ENCODE results near the gene TLK2.
"Not testable (repeated sequence)": the region's sequence is repeated elsewhere in the genome, so short reads cannot be mapped to it uniquely, and the experiment has no call there.

TLK2 gene

GRCh38 chr17:62581764-62582163 lies 103.1 kb downstream of the TLK2 start:
- H3K4me3 ChIP-seq (ENCODE audit: low read length), result no peak overlapping the region
- H2AFZ ChIP-seq (ENCODE audit: low read depth, low read length), result no peak overlapping the region
- no peaks in the 10 kb centered on the region for H3K27me3 ChIP-seq (ENCODE audit: insufficient read depth, low read length)
- H3K36me3 ChIP-seq (ENCODE audit: insufficient read depth, low read length), result peaks cover 48% of the 10 kb centered on the region
- H3K4me1 ChIP-seq (ENCODE audit: insufficient read depth, low read length), result no peaks in the 10 kb centered on the region
- H3K9me3 ChIP-seq (ENCODE audit: low read length), result no peaks in the 10 kb centered on the region

- H3K36me3 ChIP-seq (ENCODE audit: insufficient read depth, low read length), result peaks cover 51% of the 10 kb centered on the region
Observed at GRCh38 chr17:62587554-62587953, 108.9 kb downstream of the TLK2 start.

GRCh38 chr17:62588109-62588508 lies 109.5 kb downstream of the TLK2 start:
- Histone ChIP-seq H3K4me1 (ENCODE audit: insufficient read depth, low read length) (no peaks in the 10 kb centered on the region), H3K4me3 (ENCODE audit: low read length) (no peak overlapping the region), H2AFZ (ENCODE audit: low read depth, low read length) (no peak overlapping the region), H3K36me3 (ENCODE audit: insufficient read depth, low read length) (peaks cover 55% of the 10 kb centered on the region), H3K27me3 (ENCODE audit: insufficient read depth, low read length) (no peaks in the 10 kb centered on the region), H3K9me3 (ENCODE audit: low read length) (peaks cover 2% of the 10 kb centered on the region)

More at GRCh38 chr17:62587554-62587953, 108.9 kb downstream of the TLK2 start:
- peaks cover 2% of the 10 kb centered on the region for H3K9me3 ChIP-seq (ENCODE audit: low read length)
- H3K27me3 ChIP-seq (ENCODE audit: insufficient read depth, low read length), result no peaks in the 10 kb centered on the region
- H3K4me3 ChIP-seq (ENCODE audit: low read length), result no peak overlapping the region
- H3K4me1 ChIP-seq (ENCODE audit: insufficient read depth, low read length), result no peaks in the 10 kb centered on the region
- no peak overlapping the region for H2AFZ ChIP-seq (ENCODE audit: low read depth, low read length)

- H3K27me3 ChIP-seq (ENCODE audit: insufficient read depth, low read length), result no peaks in the 10 kb centered on the region
- peaks cover 24% of the 10 kb centered on the region for H3K9me3 ChIP-seq (ENCODE audit: low read length)
- H2AFZ ChIP-seq (ENCODE audit: low read depth, low read length), result no peak overlapping the region
- no peaks in the 10 kb centered on the region for H3K4me1 ChIP-seq (ENCODE audit: insufficient read depth, low read length)
- H3K36me3 ChIP-seq (ENCODE audit: insufficient read depth, low read length), result peaks cover 53% of the 10 kb centered on the region
- H3K4me3 ChIP-seq (ENCODE audit: low read length), result no peak overlapping the region
Observed at GRCh38 chr17:62591333-62591732, 112.7 kb downstream of the TLK2 start.

- H2AFZ ChIP-seq (ENCODE audit: low read depth, low read length); H3K4me3 ChIP-seq (ENCODE audit: low read length); H3K27me3 ChIP-seq (ENCODE audit: insufficient read depth, low read length); H3K4me1 ChIP-seq (ENCODE audit: insufficient read depth, low read length): not testable (repeated sequence)
- Histone ChIP-seq H3K36me3 (ENCODE audit: insufficient read depth, low read length) (peaks cover 56% of the 10 kb centered on the region), H3K9me3 (ENCODE audit: low read length) (peaks cover 29% of the 10 kb centered on the region)
Observed at GRCh38 chr17:62591822-62592221, 113.2 kb downstream of the TLK2 start.

- Histone ChIP-seq H3K27me3 (ENCODE audit: insufficient read depth, low read length) (no peaks in the 10 kb centered on the region), H3K36me3 (ENCODE audit: insufficient read depth, low read length) (peaks cover 56% of the 10 kb centered on the region), H2AFZ (ENCODE audit: low read depth, low read length) (no peak overlapping the region), H3K9me3 (ENCODE audit: low read length) (peaks cover 34% of the 10 kb centered on the region), H3K4me3 (ENCODE audit: low read length) (no peak overlapping the region), H3K4me1 (ENCODE audit: insufficient read depth, low read length) (no peaks in the 10 kb centered on the region)
Observed at GRCh38 chr17:62592341-62593099, 113.9 kb downstream of the TLK2 start.

- no peak overlapping the region for H2AFZ ChIP-seq (ENCODE audit: low read depth, low read length)
- peaks cover 61% of the 10 kb centered on the region for H3K36me3 ChIP-seq (ENCODE audit: insufficient read depth, low read length)
Observed at GRCh38 chr17:62595484-62595883, 116.9 kb downstream of the TLK2 start.

GRCh38 chr17:62596662-62597061 lies 118.0 kb downstream of the TLK2 start:
- H3K4me1 ChIP-seq (ENCODE audit: insufficient read depth, low read length), result no peaks in the 10 kb centered on the region
- no peak overlapping the region for H2AFZ ChIP-seq (ENCODE audit: low read depth, low read length)
- H3K27me3 ChIP-seq (ENCODE audit: insufficient read depth, low read length), result no peaks in the 10 kb centered on the region
- peaks cover 68% of the 10 kb centered on the region for H3K36me3 ChIP-seq (ENCODE audit: insufficient read depth, low read length)
- no peak overlapping the region for H3K4me3 ChIP-seq (ENCODE audit: low read length)
- peaks cover 34% of the 10 kb centered on the region for H3K9me3 ChIP-seq (ENCODE audit: low read length)

More at GRCh38 chr17:62595484-62595883, 116.9 kb downstream of the TLK2 start:
- peaks cover 34% of the 10 kb centered on the region for H3K9me3 ChIP-seq (ENCODE audit: low read length)
- H3K27me3 ChIP-seq (ENCODE audit: insufficient read depth, low read length), result no peaks in the 10 kb centered on the region
- H3K4me3 ChIP-seq (ENCODE audit: low read length), result no peak overlapping the region
- H3K4me1 ChIP-seq (ENCODE audit: insufficient read depth, low read length), result no peaks in the 10 kb centered on the region

- Histone ChIP-seq H3K36me3 (ENCODE audit: insufficient read depth, low read length) (peaks cover 71% of the 10 kb centered on the region), H3K27me3 (ENCODE audit: insufficient read depth, low read length) (no peaks in the 10 kb centered on the region), H3K4me3 (ENCODE audit: low read length) (no peak overlapping the region), H3K4me1 (ENCODE audit: insufficient read depth, low read length) (no peaks in the 10 kb centered on the region), H3K9me3 (ENCODE audit: low read length) (peaks cover 34% of the 10 kb centered on the region), H2AFZ (ENCODE audit: low read depth, low read length) (no peak overlapping the region)
Observed at GRCh38 chr17:62597150-62597549, 118.5 kb downstream of the TLK2 start.

- H2AFZ ChIP-seq (ENCODE audit: low read depth, low read length), result no peak overlapping the region
- no peaks in the 10 kb centered on the region for H3K27me3 ChIP-seq (ENCODE audit: insufficient read depth, low read length)
- no peaks in the 10 kb centered on the region for H3K4me1 ChIP-seq (ENCODE audit: insufficient read depth, low read length)
- peaks cover 33% of the 10 kb centered on the region for H3K9me3 ChIP-seq (ENCODE audit: low read length)
- no peak overlapping the region for H3K4me3 ChIP-seq (ENCODE audit: low read length)
- peaks cover 72% of the 10 kb centered on the region for H3K36me3 ChIP-seq (ENCODE audit: insufficient read depth, low read length)
Observed at GRCh38 chr17:62597920-62598319, 119.3 kb downstream of the TLK2 start.

GRCh38 chr17:62599964-62600657 lies 121.5 kb downstream of the TLK2 start:
- H3K36me3 ChIP-seq (ENCODE audit: insufficient read depth, low read length), result peaks cover 75% of the 10 kb centered on the region
- no peaks in the 10 kb centered on the region for H3K4me1 ChIP-seq (ENCODE audit: insufficient read depth, low read length)
- no peak overlapping the region for H3K4me3 ChIP-seq (ENCODE audit: low read length)
- peaks cover 23% of the 10 kb centered on the region for H3K9me3 ChIP-seq (ENCODE audit: low read length)
- H3K27me3 ChIP-seq (ENCODE audit: insufficient read depth, low read length), result no peaks in the 10 kb centered on the region
- no peak overlapping the region for H2AFZ ChIP-seq (ENCODE audit: low read depth, low read length)

GRCh38 chr17:62600805-62601204 lies 122.2 kb downstream of the TLK2 start:
- peaks cover 20% of the 10 kb centered on the region for H3K9me3 ChIP-seq (ENCODE audit: low read length)
- H3K27me3 ChIP-seq (ENCODE audit: insufficient read depth, low read length), result no peaks in the 10 kb centered on the region
- no peak overlapping the region for H3K4me3 ChIP-seq (ENCODE audit: low read length)
- no peaks in the 10 kb centered on the region for H3K4me1 ChIP-seq (ENCODE audit: insufficient read depth, low read length)
- H2AFZ ChIP-seq (ENCODE audit: low read depth, low read length), result no peak overlapping the region
- peaks cover 75% of the 10 kb centered on the region for H3K36me3 ChIP-seq (ENCODE audit: insufficient read depth, low read length)

GRCh38 chr17:62601471-62601870 lies 122.8 kb downstream of the TLK2 start:
- Histone ChIP-seq H3K4me3 (ENCODE audit: low read length) (no peak overlapping the region), H3K4me1 (ENCODE audit: insufficient read depth, low read length) (no peaks in the 10 kb centered on the region), H3K36me3 (ENCODE audit: insufficient read depth, low read length) (peaks cover 70% of the 10 kb centered on the region), H3K9me3 (ENCODE audit: low read length) (peaks cover 14% of the 10 kb centered on the region), H2AFZ (ENCODE audit: low read depth, low read length) (no peak overlapping the region), H3K27me3 (ENCODE audit: insufficient read depth, low read length) (no peaks in the 10 kb centered on the region)
